Testis (tissue), 2 donors: ENCODE results near the gene HDX.

Experiments
- POLR2A ChIP-seq: fragments of 450-650 bp; IDR thresholded peaks from one replicate; pipeline ENCODE4 v1.6.1; 2017; ENCODE audit warnings: antibody characterized with exemption, mild to moderate bottlenecking, moderate library complexity
- TF ChIP-seq, protein P1 (sequence below), 3 experiments: fragments of 450-650 bp in 2 of 3; fragments of 200-600 bp in 1 of 3; sonication (generic) in 1 of 3; IDR thresholded peaks; one replicate each; pipeline ENCODE4 v1.5.1; 2016 to 2019; ENCODE audit warnings: antibody characterized with exemption in 3 of 3, mild to moderate bottlenecking in 2 of 3, moderate library complexity in 1 of 3

DNA sequence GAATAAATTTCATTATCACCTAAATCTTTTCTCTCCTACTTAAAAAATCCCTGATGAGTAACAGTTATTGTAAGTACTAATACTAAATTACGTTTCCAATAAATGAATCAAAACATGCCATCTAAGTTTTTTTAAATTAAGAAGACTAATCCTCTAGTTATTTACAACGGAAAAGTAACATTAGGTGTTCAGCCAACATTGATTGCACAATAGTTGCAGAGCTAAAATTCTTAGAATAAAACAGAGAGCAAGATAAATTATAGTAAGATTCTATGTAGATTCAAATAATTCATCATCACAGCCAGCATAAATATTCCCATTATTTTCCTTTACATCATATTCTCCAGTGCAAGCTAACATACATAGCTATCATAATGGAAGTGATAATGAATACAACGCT lies 139.2 kb downstream of the HDX start:
- TF ChIP-seq, protein P1, sequence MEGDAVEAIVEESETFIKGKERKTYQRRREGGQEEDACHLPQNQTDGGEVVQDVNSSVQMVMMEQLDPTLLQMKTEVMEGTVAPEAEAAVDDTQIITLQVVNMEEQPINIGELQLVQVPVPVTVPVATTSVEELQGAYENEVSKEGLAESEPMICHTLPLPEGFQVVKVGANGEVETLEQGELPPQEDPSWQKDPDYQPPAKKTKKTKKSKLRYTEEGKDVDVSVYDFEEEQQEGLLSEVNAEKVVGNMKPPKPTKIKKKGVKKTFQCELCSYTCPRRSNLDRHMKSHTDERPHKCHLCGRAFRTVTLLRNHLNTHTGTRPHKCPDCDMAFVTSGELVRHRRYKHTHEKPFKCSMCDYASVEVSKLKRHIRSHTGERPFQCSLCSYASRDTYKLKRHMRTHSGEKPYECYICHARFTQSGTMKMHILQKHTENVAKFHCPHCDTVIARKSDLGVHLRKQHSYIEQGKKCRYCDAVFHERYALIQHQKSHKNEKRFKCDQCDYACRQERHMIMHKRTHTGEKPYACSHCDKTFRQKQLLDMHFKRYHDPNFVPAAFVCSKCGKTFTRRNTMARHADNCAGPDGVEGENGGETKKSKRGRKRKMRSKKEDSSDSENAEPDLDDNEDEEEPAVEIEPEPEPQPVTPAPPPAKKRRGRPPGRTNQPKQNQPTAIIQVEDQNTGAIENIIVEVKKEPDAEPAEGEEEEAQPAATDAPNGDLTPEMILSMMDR (IDR thresholded peaks at IDR 0.05) = no peak
- no peak for TF ChIP-seq POLR2A
